PC-3 (cell line): ENCODE results near the gene IL12B. TPM values are rescaled to one million over a fixed set of nuclear protein-coding genes. Genes with fewer than 3 reads are reported as not detected.

Experiments used
- ATAC-seq: fragments of 200-7000 bp; cut with Tn5 transposase; 2 replicates; pipeline ENCODE4 v1.9.1; 2020; ENCODE audit warnings: mild to moderate bottlenecking, moderate library complexity
- BruUV-seq: library from RNA; stranded (reverse); fragments of 400-500 nt; replicated peaks from 2 replicates; lab custom pipeline; 2021; lab: Mats Ljungman, UMichigan
- CTCF ChIA-PET: fragments of 300-600 bp; sonication (Branson Sonifier 250); formaldehyde crosslinking; loops from one replicate; lab custom pipeline; 2022; ENCODE audit warnings: antibody characterized with exemption; lab: Charles Lee
- POLR2A ChIA-PET: fragments of 300-600 bp; sonication (Branson Sonifier 250); formaldehyde crosslinking; loops from one replicate; lab custom pipeline; 2022; ENCODE audit warnings: antibody characterized with exemption; ENCODE audit not compliant: unreplicated experiment; lab: Charles Lee
- DNase-seq: peaks from one replicate; pipeline ENCODE4 v3.0.0-alpha.2; 2015
- H2AFZ ChIP-seq: fragments of 300-600 bp; sonication (generic); 2 replicates; pipeline ENCODE4 v1.6.0; 2016; ENCODE audit warnings: antibody characterized with exemption, low read length
- H3F3A ChIP-seq: fragments of 300-600 bp; sonication (generic); one replicate; pipeline ENCODE4 v1.6.0; 2017; ENCODE audit warnings: antibody characterized with exemption, low read length, control low read depth, mild to moderate bottlenecking; ENCODE audit not compliant: unreplicated experiment
- H3K27ac ChIP-seq: fragments of 300-600 bp; sonication (generic); 2 replicates; pipeline ENCODE4 v1.5.1; 2016; ENCODE audit warnings: mild to moderate bottlenecking, low read length
- H3K27me3 ChIP-seq: fragments of 300-600 bp; sonication (generic); 2 replicates; pipeline ENCODE4 v1.6.1; 2016; ENCODE audit warnings: low read length, mixed read lengths
- H3K36me3 ChIP-seq: fragments of 300-600 bp; sonication (generic); 2 replicates; pipeline ENCODE4 v1.6.1; 2016; ENCODE audit warnings: low read depth, mixed run types, low read length, mixed read lengths
- H3K4me1 ChIP-seq: fragments of 300-600 bp; sonication (generic); 2 replicates; pipeline ENCODE4 v1.5.1; 2016; ENCODE audit warnings: low read length; ENCODE audit not compliant: insufficient read depth
- H3K4me2 ChIP-seq: fragments of 300-600 bp; sonication (generic); 2 replicates; pipeline ENCODE4 v1.6.0; 2016; ENCODE audit warnings: low read length
- H3K4me3 ChIP-seq: fragments of 300-600 bp; sonication (generic); 2 replicates; pipeline ENCODE4 v1.5.1; 2016; ENCODE audit warnings: mild to moderate bottlenecking, low read length, mixed read lengths
- H3K79me2 ChIP-seq: fragments of 300-600 bp; sonication (generic); 2 replicates; pipeline ENCODE4 v1.6.1; 2017; ENCODE audit warnings: low read length, mixed read lengths
- H3K9ac ChIP-seq: fragments of 300-600 bp; sonication (generic); 2 replicates; pipeline ENCODE4 v1.6.0; 2016; ENCODE audit warnings: mild to moderate bottlenecking, low read length
- H3K9me2 ChIP-seq: fragments of 300-600 bp; sonication (generic); replicated peaks from 2 replicates; pipeline ENCODE4 v1.6.1; 2016; ENCODE audit warnings: mixed run types, low read length, mixed read lengths
- H3K9me3 ChIP-seq: fragments of 300-600 bp; sonication (generic); 2 replicates; pipeline ENCODE4 v1.6.1; 2016; ENCODE audit warnings: low read length, mixed read lengths
- H4K20me1 ChIP-seq: fragments of 300-600 bp; sonication (generic); 2 replicates; pipeline ENCODE4 v1.6.1; 2016; ENCODE audit warnings: low read length, mixed read lengths
- CTCF ChIP-seq: fragments of 300-600 bp; sonication (generic); conservative IDR thresholded peaks from 2 replicates; pipeline ENCODE4 v1.5.1; 2017; ENCODE audit warnings: antibody characterized with exemption, low read depth, mild to moderate bottlenecking, low read length
- EZH2 ChIP-seq: fragments of 300-600 bp; sonication (generic); IDR thresholded peaks from one replicate; pipeline ENCODE4 v1.6.1; 2017; ENCODE audit warnings: antibody characterized with exemption, mild to moderate bottlenecking, low read length; ENCODE audit not compliant: unreplicated experiment
- EZH2phosphoT487 ChIP-seq: fragments of 300-600 bp; sonication (generic); IDR thresholded peaks from 2 replicates; pipeline ENCODE4 v1.6.1; 2018; ENCODE audit warnings: mild to moderate bottlenecking, antibody characterized with exemption, low read length, borderline replicate concordance
- intact Hi-C: fragments of 100-400 bp; cut with micrococcal nuclease; formaldehyde crosslinking; loops from 2 replicates; pipeline ENCODE4 v1.9.0; 2023
- total RNA-seq: library from RNA; depleted of rRNA; stranded (reverse); fragments of >200 nt; gene quantifications from 2 replicates; pipeline ENCODE4 v1.2.3, GENCODE V29; 2014

Gene IL12B
- total RNA-seq, 1 experiment from 2014 or later: not detected

- no peaks in the 10 kb centered on the region for H3K9me2 ChIP-seq
- no peaks in the 10 kb centered on the region for H3K36me3 ChIP-seq
- BruUV-seq: no TSS peak
- POLR2A ChIA-PET: no interaction called here
- no peaks in the 10 kb centered on the region for H4K20me1 ChIP-seq
- no peak overlapping the region for H3K4me3 ChIP-seq
- intact Hi-C loops: loop anchor here (10.0 kb wide), 1 partner anchor 568 kb away; no protein-coding TSS in a partner anchor
- no peak overlapping the region for H2AFZ ChIP-seq
- ATAC-seq (no peak), DNase-seq (no peak)
- no peak overlapping the region for H3K9ac ChIP-seq
- no peaks in the 10 kb centered on the region for H3K27me3 ChIP-seq
- TF ChIP-seq EZH2phosphoT487: no peak
- TF ChIP-seq CTCF: no peak
- TF ChIP-seq EZH2: no peak
- H3K9me3 ChIP-seq: no peaks in the 10 kb centered on the region
- H3K4me1 ChIP-seq: peaks cover 28% of the 10 kb centered on the region
- no peak overlapping the region for H3K27ac ChIP-seq
- CTCF ChIA-PET: no interaction called here
- no peaks in the 10 kb centered on the region for H3K79me2 ChIP-seq
- H3K4me2 ChIP-seq: no peak overlapping the region
- no peaks in the 10 kb centered on the region for H3F3A ChIP-seq
Observed at GRCh38 chr5:159336586-159336985, 6.3 kb upstream of the IL12B start.

- H3K4me2 ChIP-seq: no peak overlapping the region
- no peaks in the 10 kb centered on the region for H3F3A ChIP-seq
- no peak overlapping the region for H3K4me3 ChIP-seq
- H3K27me3 ChIP-seq: no peaks in the 10 kb centered on the region
- no peaks in the 10 kb centered on the region for H3K9me3 ChIP-seq
- H3K79me2 ChIP-seq: no peaks in the 10 kb centered on the region
- no TSS peak for BruUV-seq
- intact Hi-C loops: loop anchor here (5.0 to 10.0 kb wide), 3 partner anchors 109 to 571 kb away; no protein-coding TSS in a partner anchor
- no peak overlapping the region for H3K27ac ChIP-seq
- H3K36me3 ChIP-seq: no peaks in the 10 kb centered on the region
- no peak overlapping the region for H3K9ac ChIP-seq
- H4K20me1 ChIP-seq: no peaks in the 10 kb centered on the region
- ChIA-PET CTCF (no interaction called here), POLR2A (interaction anchor here (0.6 kb wide), 1 partner anchor 176 kb away, joined by 3 read pairs; no protein-coding TSS in a partner anchor)
- no peaks in the 10 kb centered on the region for H3K9me2 ChIP-seq
- ATAC-seq (no peak), DNase-seq (no peak)
- TF ChIP-seq EZH2 (no peak), EZH2phosphoT487 (no peak), CTCF (no peak)
- H2AFZ ChIP-seq: no peak overlapping the region
- peaks cover 19% of the 10 kb centered on the region for H3K4me1 ChIP-seq
Observed at GRCh38 chr5:159333545-159333925, 3.2 kb upstream of the IL12B start.

- H3K27ac ChIP-seq: no peak overlapping the region
- ChIA-PET POLR2A (interaction anchor here (0.6 kb wide), 1 partner anchor 176 kb away, joined by 3 read pairs; no protein-coding TSS in a partner anchor), CTCF (no interaction called here)
- no peaks in the 10 kb centered on the region for H3K36me3 ChIP-seq
- no TSS peak for BruUV-seq
- H3F3A ChIP-seq: no peaks in the 10 kb centered on the region
- no peak overlapping the region for H3K4me3 ChIP-seq
- intact Hi-C loops: loop anchor here (5.0 to 10.0 kb wide), 3 partner anchors 109 to 572 kb away; no protein-coding TSS in a partner anchor
- ATAC-seq: no peak
- H3K9me3 ChIP-seq: no peaks in the 10 kb centered on the region
- H2AFZ ChIP-seq: no peak overlapping the region
- H3K79me2 ChIP-seq: no peaks in the 10 kb centered on the region
- no peak for DNase-seq
- no peak overlapping the region for H3K4me2 ChIP-seq
- no peaks in the 10 kb centered on the region for H3K9me2 ChIP-seq
- H3K9ac ChIP-seq: no peak overlapping the region
- H4K20me1 ChIP-seq: no peaks in the 10 kb centered on the region
- H3K4me1 ChIP-seq: peaks cover 15% of the 10 kb centered on the region
- H3K27me3 ChIP-seq: no peaks in the 10 kb centered on the region
- TF ChIP-seq EZH2phosphoT487: no peak
- no peak for TF ChIP-seq EZH2
- no peak for TF ChIP-seq CTCF
Observed at GRCh38 chr5:159332800-159333544, 2.7 kb upstream of the IL12B start.
